RCC 7860 (cell line): ENCODE results near the gene CENPM.

ENCODE experiments used
- DNase-seq: peaks from one replicate; pipeline ENCODE4 v3.0.0-alpha.2; 2015; ENCODE audit warnings: low spot score
- FAIRE-seq: peaks from 2 replicates; lab custom pipeline; 2012; peaks lifted over from hg19 to GRCh38; lab: Jason Lieb, UNC

Gene CENPM

GRCh38 chr22:41946629-41947423 is at the start of gene CENPM:
CENPM (minus strand) TSS chr22:41947152; CDS start chr22:41947076, 76 bp downstream.
- FAIRE-seq (peak; percentile 77), DNase-seq (peak; percentile 90)

- FAIRE-seq (no peak), DNase-seq (no peak)
These were observed 48.3 kb upstream of the CENPM start for GRCh38 chr22:41995211-41995610.

- FAIRE-seq = no peak
- DNase-seq = no peak
These were observed 45.5 kb upstream of the CENPM start for GRCh38 chr22:41992496-41992895.

GRCh38 chr22:41991111-41991510 is 44.2 kb upstream of the CENPM start:
- no peak for DNase-seq
- FAIRE-seq = no peak

GRCh38 chr22:41989246-41989645 is 42.3 kb upstream of the CENPM start:
- FAIRE-seq = no peak
- DNase-seq = no peak

- DNase-seq = no peak
- FAIRE-seq = no peak
These were observed 40.3 kb upstream of the CENPM start for GRCh38 chr22:41987276-41987675.

- no peak for DNase-seq
- no peak for FAIRE-seq
These were observed 36.8 kb upstream of the CENPM start for GRCh38 chr22:41983513-41984405.

GRCh38 chr22:41982865-41983264 is 35.9 kb upstream of the CENPM start:
- no peak for FAIRE-seq
- no peak for DNase-seq

- no peak for DNase-seq
- no peak for FAIRE-seq
These were observed 32.7 kb upstream of the CENPM start for GRCh38 chr22:41979423-41980250.

GRCh38 chr22:41978732-41979131 is 31.8 kb upstream of the CENPM start:
- no peak for FAIRE-seq

GRCh38 chr22:41976961-41977566 is 30.1 kb upstream of the CENPM start:
- no peak for FAIRE-seq
- no peak for DNase-seq

More at GRCh38 chr22:41978732-41979131, 31.8 kb upstream of the CENPM start:
- no peak for DNase-seq

GRCh38 chr22:41976070-41976901 is 29.3 kb upstream of the CENPM start:
- no peak for DNase-seq
- FAIRE-seq = no peak

- DNase-seq = no peak
- FAIRE-seq = no peak
These were observed 28.5 kb upstream of the CENPM start for GRCh38 chr22:41975299-41976069.

- DNase-seq = no peak
- no peak for FAIRE-seq
These were observed 27.8 kb upstream of the CENPM start for GRCh38 chr22:41974691-41975290.

- no peak for FAIRE-seq
- DNase-seq = no peak
These were observed 24.5 kb upstream of the CENPM start for GRCh38 chr22:41971431-41971830.

- FAIRE-seq = no peak
- DNase-seq = no peak
These were observed 23.6 kb upstream of the CENPM start for GRCh38 chr22:41970601-41971000.

GRCh38 chr22:41969110-41969646 is 22.2 kb upstream of the CENPM start, which contains the start of gene SEPTIN3:
SEPTIN3 (plus strand) TSS chr22:41969443; CDS start chr22:41971493, 2,050 bp downstream.
- DNase-seq = no peak

GRCh38 chr22:41968601-41969000 is 21.6 kb upstream of the CENPM start:
- no peak for DNase-seq
- no peak for FAIRE-seq

More at GRCh38 chr22:41969110-41969646, 22.2 kb upstream of the CENPM start, which contains the start of gene SEPTIN3:
- no peak for FAIRE-seq
